Lower lobe of right lung (tissue), 2 donors: ENCODE results near the gene ITPK1. TPM values are rescaled to one million over a fixed set of nuclear protein-coding genes. Genes with fewer than 3 reads are reported as not detected.

Experiments
- ATAC-seq, 2 donors: fragments of 200-7000 bp; cut with Tn5 transposase; one replicate each; pipeline ENCODE4 v1.9.1; 2020 to 2022; ENCODE audit warnings: mild to moderate bottlenecking in 2 of 2, moderate library complexity in 2 of 2
- DNase-seq: peaks from one replicate; pipeline ENCODE4 v3.0.0-alpha.2; 2020
- H3K27ac ChIP-seq: fragments of 200-600 bp; one replicate; pipeline ENCODE4 v1.8.0; 2022
- H3K27me3 ChIP-seq: fragments of 200-600 bp; one replicate; pipeline ENCODE4 v1.8.0; 2022; ENCODE audit warnings: low read depth
- H3K36me3 ChIP-seq: fragments of 200-600 bp; one replicate; pipeline ENCODE4 v1.8.0; 2022; ENCODE audit warnings: mild to moderate bottlenecking
- H3K4me1 ChIP-seq: fragments of 200-600 bp; one replicate; pipeline ENCODE4 v1.8.0; 2022
- H3K4me3 ChIP-seq: fragments of 200-600 bp; one replicate; pipeline ENCODE4 v1.8.0; 2022; ENCODE audit warnings: mild to moderate bottlenecking
- H3K9me3 ChIP-seq: fragments of 200-600 bp; one replicate; pipeline ENCODE4 v1.8.0; 2022
- CTCF ChIP-seq: fragments of 200-600 bp; IDR thresholded peaks from one replicate; pipeline ENCODE4 v1.8.0; 2022; ENCODE audit warnings: antibody characterized with exemption, mild to moderate bottlenecking
- intact Hi-C: fragments of 100-400 bp; cut with DNase I; formaldehyde crosslinking; loops from one replicate; pipeline ENCODE4 v1.11.0; 2022
- total RNA-seq: library from RNA; stranded (reverse); fragmentation: NEBNext Ultra II Directional; extraction: Animal tissue kit (Norgen Biotek cat#: 25700); gene quantifications from one replicate; pipeline ENCODE4 v1.2.1, GENCODE V29; 2021
- donor health status: DM: no; HTN: yes; CAD: no; lungs with severe emphysema.

ITPK1 gene
- total RNA-seq, 1 donor from 2014 or later, result 129 TPM

- no peak for DNase-seq
- TF ChIP-seq CTCF, result no peak
- no peak overlapping the region for H3K4me3 ChIP-seq
- H3K27ac ChIP-seq, result no peak overlapping the region
- no peaks in the 10 kb centered on the region for H3K9me3 ChIP-seq
- H3K4me1 ChIP-seq, result no peaks in the 10 kb centered on the region
- no peaks in the 10 kb centered on the region for H3K27me3 ChIP-seq
- peaks cover 19% of the 10 kb centered on the region for H3K36me3 ChIP-seq
- intact Hi-C loops, result no loop called here
- no peak for ATAC-seq
These were observed 181.3 kb downstream of the ITPK1 start for GRCh38 chr14:92934196-92935085.

- H3K9me3 ChIP-seq, result no peaks in the 10 kb centered on the region
- no peaks in the 10 kb centered on the region for H3K27me3 ChIP-seq
- ATAC-seq (no peak), DNase-seq (no peak)
- intact Hi-C loops, result no loop called here
- H3K27ac ChIP-seq, result no peak overlapping the region
- H3K36me3 ChIP-seq, result peaks cover 19% of the 10 kb centered on the region
- H3K4me1 ChIP-seq, result no peaks in the 10 kb centered on the region
- no peak for TF ChIP-seq CTCF
- H3K4me3 ChIP-seq, result no peak overlapping the region
These were observed 182.2 kb downstream of the ITPK1 start for GRCh38 chr14:92933481-92933880.

GRCh38 chr14:92932448-92933395 lies 183.0 kb downstream of the ITPK1 start:
- no peak for DNase-seq

GRCh38 chr14:92931681-92932447 lies 183.9 kb downstream of the ITPK1 start:
- Histone ChIP-seq H3K4me1 (no peaks in the 10 kb centered on the region), H3K27me3 (no peaks in the 10 kb centered on the region), H3K36me3 (peaks cover 13% of the 10 kb centered on the region), H3K27ac (no peak overlapping the region), H3K4me3 (no peak overlapping the region), H3K9me3 (no peaks in the 10 kb centered on the region)
- DNase-seq (no peak), ATAC-seq (no peak)
- TF ChIP-seq CTCF, result no peak
- intact Hi-C loops, result no loop called here

More at GRCh38 chr14:92932448-92933395, 183.0 kb downstream of the ITPK1 start:
- Histone ChIP-seq H3K27me3 (no peaks in the 10 kb centered on the region), H3K9me3 (no peaks in the 10 kb centered on the region), H3K4me3 (no peak overlapping the region), H3K27ac (no peak overlapping the region), H3K4me1 (no peaks in the 10 kb centered on the region), H3K36me3 (peaks cover 19% of the 10 kb centered on the region)
- TF ChIP-seq CTCF, result no peak
- intact Hi-C loops, result no loop called here
- no peak for ATAC-seq
